H9 (cell line): ENCODE measurements around the gene IRX5. TPM values are rescaled to one million over a fixed set of nuclear protein-coding genes. Genes with fewer than 3 reads are reported as not detected.

Source experiments
- DNase-seq: peaks from one replicate; pipeline ENCODE4 v3.0.0-alpha.2; 2017
- H2AFZ ChIP-seq: one replicate; pipeline ENCODE4 v1.6.1; 2013; ENCODE audit warnings: mild to moderate bottlenecking, low read length, control low read depth, moderate library complexity
- H2AK5ac ChIP-seq: 2 replicates; pipeline ENCODE4 v1.6.1; 2013; ENCODE audit warnings: low read length, control low read depth, mixed read lengths; ENCODE audit not compliant: insufficient read length
- H2BK120ac ChIP-seq: one replicate; pipeline ENCODE4 v1.6.1; 2013; ENCODE audit warnings: low read depth, mild to moderate bottlenecking, low read length, control low read depth, inconsistent platforms; ENCODE audit not compliant: poor library complexity, severe bottlenecking
- H2BK12ac ChIP-seq: 2 replicates; pipeline ENCODE4 v1.6.1; 2013; ENCODE audit warnings: low read length, control low read depth, mixed read lengths, low read depth; ENCODE audit not compliant: insufficient read length
- H2BK15ac ChIP-seq: 2 replicates; pipeline ENCODE4 v1.6.1; 2013; ENCODE audit warnings: low read depth, low read length, control low read depth
- H2BK20ac ChIP-seq: one replicate; pipeline ENCODE4 v1.6.1; 2013; ENCODE audit warnings: low read depth, mild to moderate bottlenecking, low read length, control low read depth, inconsistent platforms; ENCODE audit not compliant: poor library complexity, severe bottlenecking
- H2BK5ac ChIP-seq: 2 replicates; pipeline ENCODE4 v1.6.1; 2013; ENCODE audit warnings: low read length, control low read depth, mixed read lengths; ENCODE audit not compliant: insufficient read length
- H3K14ac ChIP-seq: 2 replicates; pipeline ENCODE4 v1.6.1; 2013; ENCODE audit warnings: low read length, control low read depth; ENCODE audit not compliant: insufficient read depth
- H3K18ac ChIP-seq: 2 replicates; pipeline ENCODE4 v1.6.1; 2013; ENCODE audit warnings: low read depth, mild to moderate bottlenecking, mixed read lengths, low read length, control low read depth; ENCODE audit not compliant: insufficient read length
- H3K23ac ChIP-seq: 2 replicates; pipeline ENCODE4 v1.6.1; 2013; ENCODE audit warnings: low read length, control low read depth, mixed read lengths, low read depth; ENCODE audit not compliant: insufficient read length
- H3K23me2 ChIP-seq: 2 replicates; pipeline ENCODE4 v1.6.1; 2013; ENCODE audit warnings: low read depth, mild to moderate bottlenecking, mixed read lengths, low read length, control low read depth; ENCODE audit not compliant: insufficient read length, poor library complexity, severe bottlenecking
- H3K27ac ChIP-seq: 2 replicates; pipeline ENCODE4 v1.5.1; 2013; ENCODE audit warnings: low read length, control low read depth, mixed read lengths, low read depth; ENCODE audit not compliant: insufficient read length
- H3K27me3 ChIP-seq: 2 replicates; pipeline ENCODE4 v1.6.1; 2013; ENCODE audit warnings: low read length, control low read depth, inconsistent platforms; ENCODE audit not compliant: insufficient read depth
- H3K4ac ChIP-seq: 2 replicates; pipeline ENCODE4 v1.6.1; 2013; ENCODE audit warnings: low read depth, mild to moderate bottlenecking, control low read depth, inconsistent platforms, low read length, moderate library complexity
- H3K4me1 ChIP-seq: 2 replicates; pipeline ENCODE4 v1.6.1; 2013; ENCODE audit warnings: low read length, control low read depth, inconsistent platforms; ENCODE audit not compliant: insufficient read depth
- H3K4me2 ChIP-seq: 2 replicates; pipeline ENCODE4 v1.6.1; 2013; ENCODE audit warnings: low read length, control low read depth, mixed read lengths; ENCODE audit not compliant: insufficient read length, insufficient read depth
- H3K56ac ChIP-seq: 2 replicates; pipeline ENCODE4 v1.6.1; 2013; ENCODE audit warnings: low read depth, mild to moderate bottlenecking, mixed read lengths, low read length, control low read depth; ENCODE audit not compliant: insufficient read length
- H3K79me1 ChIP-seq: 2 replicates; pipeline ENCODE4 v1.6.1; 2013; ENCODE audit warnings: low read depth, mild to moderate bottlenecking, moderate library complexity, low read length, control low read depth, inconsistent platforms; ENCODE audit not compliant: insufficient read depth, poor library complexity, severe bottlenecking
- H3K79me2 ChIP-seq: 2 replicates; pipeline ENCODE4 v1.6.1; 2013; ENCODE audit warnings: low read length, control low read depth, inconsistent platforms; ENCODE audit not compliant: insufficient read depth
- H3K9ac ChIP-seq: 2 replicates; pipeline ENCODE4 v1.6.1; 2013; ENCODE audit warnings: low read length, control low read depth, mixed read lengths; ENCODE audit not compliant: insufficient read length; ENCODE audit errors: extremely low read depth
- H3K9me3 ChIP-seq: one replicate; pipeline ENCODE4 v1.6.1; 2013; ENCODE audit warnings: low read depth, low read length, inconsistent platforms; ENCODE audit not compliant: control insufficient read depth
- H3T11ph ChIP-seq: one replicate; pipeline ENCODE4 v1.6.1; 2013; ENCODE audit warnings: mild to moderate bottlenecking, low read length, control low read depth, inconsistent platforms
- H4K20me1 ChIP-seq: one replicate; pipeline ENCODE4 v1.6.1; 2013; ENCODE audit not compliant: control insufficient read depth, insufficient read length, insufficient read depth
- H4K5ac ChIP-seq: 2 replicates; pipeline ENCODE4 v1.6.1; 2013; ENCODE audit warnings: low read depth, mild to moderate bottlenecking, mixed read lengths, low read length, control low read depth; ENCODE audit not compliant: insufficient read length
- H4K8ac ChIP-seq: replicated peaks from 2 replicates; pipeline ENCODE4 v1.6.1; 2013; ENCODE audit warnings: low read length, control low read depth, mixed read lengths, low read depth; ENCODE audit not compliant: insufficient read length
- H4K91ac ChIP-seq: 2 replicates; pipeline ENCODE4 v1.6.1; 2013; ENCODE audit warnings: low read depth, mild to moderate bottlenecking, moderate library complexity, mixed read lengths, low read length, control low read depth; ENCODE audit not compliant: insufficient read length
- H3K27ac Mint-ChIP-seq, 3 experiments: 2 replicates in 2 of 3; 3 replicates in 1 of 3; pipeline ENCODE4 v1.8.0; 2020 to 2021; ENCODE audit warnings: mixed read lengths in 3 of 3, mild to moderate bottlenecking in 1 of 3, moderate library complexity in 1 of 3
- H3K27me3 Mint-ChIP-seq: 2 replicates; pipeline ENCODE4 v1.8.0; 2021; ENCODE audit warnings: low read depth, mild to moderate bottlenecking, moderate library complexity, mixed read lengths
- H3K36me3 Mint-ChIP-seq, 3 experiments: 2 replicates in 2 of 3; 3 replicates in 1 of 3; pipeline ENCODE4 v1.8.0; 2020 to 2021; ENCODE audit warnings: low read depth in 3 of 3, mixed read lengths in 3 of 3; ENCODE audit not compliant: insufficient read depth in 1 of 3
- H3K4me1 Mint-ChIP-seq, 2 experiments: 2 replicates each; pipeline ENCODE4 v1.8.0; 2020; ENCODE audit warnings: mixed read lengths in 2 of 2
- H3K4me3 Mint-ChIP-seq, 2 experiments: 2 replicates in 1 of 2; 3 replicates in 1 of 2; pipeline ENCODE4 v1.8.0; 2020 to 2021; ENCODE audit warnings: mild to moderate bottlenecking in 2 of 2, mixed read lengths in 2 of 2, moderate library complexity in 1 of 2
- H3K9me3 Mint-ChIP-seq, 2 experiments: 2 replicates in 1 of 2; 3 replicates in 1 of 2; pipeline ENCODE4 v1.8.0; 2020; ENCODE audit warnings: mild to moderate bottlenecking in 2 of 2, mixed read lengths in 2 of 2, moderate library complexity in 1 of 2
- CTCF ChIP-seq: fragments of 200-600 bp; sonication (generic); conservative IDR thresholded peaks from 3 replicates; pipeline ENCODE4 v1.8.0; 2021; ENCODE audit warnings: antibody characterized with exemption, mild to moderate bottlenecking
- WGBS: extraction: QIAGEN DNeasy Blood & Tissue Kit; methylation state at CpG from one replicate; pipeline ENCODE4 v1.1.7; 2013; ENCODE audit warnings: missing lambda C conversion rate, low lambda C conversion rate, mixed read lengths; ENCODE audit not compliant: insufficient read length; ENCODE audit errors: extremely low coverage; 5-methylcytosine and 5-hydroxymethylcytosine counted together
- total RNA-seq: library from RNA; stranded (reverse); gene quantifications from 2 replicates; pipeline ENCODE4 v1.2.1, GENCODE V29; 2021

The IRX5 gene
- total RNA-seq, 1 experiment from 2014 or later, result 0.59 TPM

GRCh38 chr16:54928016-54928356 lies 2.7 kb upstream of the IRX5 start:
- no peak overlapping the region for H2BK12ac ChIP-seq
- no peak overlapping the region for H3K9ac ChIP-seq
- H3K27ac ChIP-seq, result no peak overlapping the region
- H4K8ac ChIP-seq, result no peak overlapping the region
- no peak overlapping the region for H2BK120ac ChIP-seq
- H2BK20ac ChIP-seq, result no peak overlapping the region
- no peak for TF ChIP-seq CTCF
- no peak overlapping the region for H3K14ac ChIP-seq
- no peak overlapping the region for H2BK15ac ChIP-seq
- H3K79me2 ChIP-seq, result no peaks in the 10 kb centered on the region
- H3K27me3 ChIP-seq, result peaks cover 32% of the 10 kb centered on the region
- H3K27me3 Mint-ChIP-seq, result peaks cover 71% of the 10 kb centered on the region
- no peak overlapping the region for H2AK5ac ChIP-seq
- H3T11ph ChIP-seq, result no peak overlapping the region
- no peak overlapping the region for H4K91ac ChIP-seq
- no peak overlapping the region for H3K18ac ChIP-seq
- H3K4ac ChIP-seq, result no peak overlapping the region
- no peaks in the 10 kb centered on the region for H3K79me1 ChIP-seq
- no peaks in the 10 kb centered on the region for H3K4me1 ChIP-seq
- no peak overlapping the region for H3K23ac ChIP-seq
- H2BK5ac ChIP-seq, result no peak overlapping the region
- no peak overlapping the region for H3K27ac Mint-ChIP-seq
- H3K9me3 Mint-ChIP-seq, result peaks cover 0 to 3% of the 10 kb centered on the region in 2 experiments; a peak in 3 of 5 replicates
- no peaks in the 10 kb centered on the region for H4K20me1 ChIP-seq
- H3K4me1 Mint-ChIP-seq, result peaks cover 28 to 34% of the 10 kb centered on the region in 2 experiments
- no peak overlapping the region for H2AFZ ChIP-seq
- peak overlapping the region; percentile 52 for H3K4me2 ChIP-seq
- no peak for DNase-seq
- no peaks in the 10 kb centered on the region; a peak in 1 of 7 replicates for H3K36me3 Mint-ChIP-seq
- no peaks in the 10 kb centered on the region for H3K9me3 ChIP-seq
- peak overlapping the region; percentile 72 to 88 for H3K4me3 Mint-ChIP-seq
- no peak overlapping the region for H4K5ac ChIP-seq
- H3K56ac ChIP-seq, result no peak overlapping the region
- H3K23me2 ChIP-seq, result peaks cover 18% of the 10 kb centered on the region
- no CpG with 5 or more reads among the region's 13 CpGs for WGBS
